Transverse colon (tissue), 4 donors: ENCODE results near the gene HOXC13.

ENCODE experiments used
- EP300 ChIP-seq: sonication (generic); formaldehyde crosslinking; IDR thresholded peaks from one replicate; pipeline ENCODE4 v1.6.1; 2017; ENCODE audit warnings: antibody characterized with exemption, low read depth
- POLR2AphosphoS5 ChIP-seq, 3 donors: sonication (generic); formaldehyde crosslinking; IDR thresholded peaks; one replicate each; pipeline ENCODE4 v1.6.1; 2016; ENCODE audit warnings: antibody characterized with exemption in 3 of 3
- TF ChIP-seq, protein P1 (sequence below), 5 experiments: fragments of 200-600 bp in 3 of 5; fragments of 450-650 bp in 2 of 5; sonication (generic) in 3 of 5; IDR thresholded peaks; 1 replicate in 2 of 5; 2 replicates in 3 of 5; pipeline ENCODE4 v1.5.1; 2016 to 2017; ENCODE audit warnings: antibody characterized with exemption in 5 of 5, inconsistent platforms in 3 of 5, mild to moderate bottlenecking in 2 of 5, moderate library complexity in 1 of 5

DNA sequence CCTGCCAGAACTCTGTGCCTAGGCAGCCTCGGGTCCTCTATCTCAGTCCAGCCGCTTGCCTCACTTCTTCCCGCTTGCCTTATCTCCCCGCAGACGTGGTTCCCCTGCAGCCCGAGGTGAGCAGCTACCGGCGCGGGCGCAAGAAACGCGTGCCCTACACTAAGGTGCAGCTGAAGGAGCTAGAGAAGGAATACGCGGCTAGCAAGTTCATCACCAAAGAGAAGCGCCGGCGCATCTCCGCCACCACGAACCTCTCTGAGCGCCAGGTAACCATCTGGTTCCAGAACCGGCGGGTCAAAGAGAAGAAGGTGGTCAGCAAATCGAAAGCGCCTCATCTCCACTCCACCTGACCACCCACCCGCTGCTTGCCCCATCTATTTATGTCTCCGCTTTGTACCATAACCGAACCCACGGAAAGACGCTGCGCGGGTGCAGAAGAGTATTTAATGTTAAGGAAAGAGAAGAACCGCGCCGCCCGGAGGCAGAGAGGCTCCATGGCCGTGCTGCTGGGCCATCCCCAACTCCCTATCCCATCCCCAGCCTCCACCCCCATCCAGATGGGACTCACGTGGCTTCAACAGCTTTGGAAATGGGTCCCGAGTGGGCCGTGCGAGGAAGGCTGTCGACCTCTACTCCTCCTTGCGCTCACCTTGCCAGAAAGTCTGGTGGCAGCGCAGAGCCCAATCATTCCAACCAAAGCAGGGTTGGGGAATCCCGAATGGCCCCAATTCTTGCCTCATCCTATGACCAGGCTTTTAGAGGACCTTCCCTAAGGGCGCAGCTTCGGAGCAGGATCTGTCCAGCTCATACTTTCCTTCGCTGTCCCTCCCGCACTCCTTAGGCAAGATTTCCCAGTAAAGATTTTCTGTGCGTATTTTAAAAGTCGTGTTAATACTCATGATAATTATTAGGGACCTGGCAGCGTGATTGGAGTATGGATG is 6.5 kb downstream of the HOXC13 start:
- TF ChIP-seq, protein P1, sequence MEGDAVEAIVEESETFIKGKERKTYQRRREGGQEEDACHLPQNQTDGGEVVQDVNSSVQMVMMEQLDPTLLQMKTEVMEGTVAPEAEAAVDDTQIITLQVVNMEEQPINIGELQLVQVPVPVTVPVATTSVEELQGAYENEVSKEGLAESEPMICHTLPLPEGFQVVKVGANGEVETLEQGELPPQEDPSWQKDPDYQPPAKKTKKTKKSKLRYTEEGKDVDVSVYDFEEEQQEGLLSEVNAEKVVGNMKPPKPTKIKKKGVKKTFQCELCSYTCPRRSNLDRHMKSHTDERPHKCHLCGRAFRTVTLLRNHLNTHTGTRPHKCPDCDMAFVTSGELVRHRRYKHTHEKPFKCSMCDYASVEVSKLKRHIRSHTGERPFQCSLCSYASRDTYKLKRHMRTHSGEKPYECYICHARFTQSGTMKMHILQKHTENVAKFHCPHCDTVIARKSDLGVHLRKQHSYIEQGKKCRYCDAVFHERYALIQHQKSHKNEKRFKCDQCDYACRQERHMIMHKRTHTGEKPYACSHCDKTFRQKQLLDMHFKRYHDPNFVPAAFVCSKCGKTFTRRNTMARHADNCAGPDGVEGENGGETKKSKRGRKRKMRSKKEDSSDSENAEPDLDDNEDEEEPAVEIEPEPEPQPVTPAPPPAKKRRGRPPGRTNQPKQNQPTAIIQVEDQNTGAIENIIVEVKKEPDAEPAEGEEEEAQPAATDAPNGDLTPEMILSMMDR (IDR thresholded peaks at IDR 0.05), result no peak
- TF ChIP-seq EP300 (no peak), POLR2AphosphoS5 (IDR thresholded peaks at IDR 0.05) (no peak)
